HG02571 (cell line): Measurements from ENCODE around the gene ADH1C.
"Not testable (repeated sequence)": the region's sequence is repeated elsewhere in the genome, so short reads cannot be mapped to it uniquely, and the experiment has no call there.

ENCODE experiments used
- ATAC-seq: cut with Tn5 transposase; IDR thresholded peaks from one replicate; pipeline ENCODE4 v1.9.1; 2021; ENCODE audit warnings: mild to moderate bottlenecking, moderate library complexity; ENCODE audit not compliant: unreplicated experiment

ADH1C gene

DNA sequence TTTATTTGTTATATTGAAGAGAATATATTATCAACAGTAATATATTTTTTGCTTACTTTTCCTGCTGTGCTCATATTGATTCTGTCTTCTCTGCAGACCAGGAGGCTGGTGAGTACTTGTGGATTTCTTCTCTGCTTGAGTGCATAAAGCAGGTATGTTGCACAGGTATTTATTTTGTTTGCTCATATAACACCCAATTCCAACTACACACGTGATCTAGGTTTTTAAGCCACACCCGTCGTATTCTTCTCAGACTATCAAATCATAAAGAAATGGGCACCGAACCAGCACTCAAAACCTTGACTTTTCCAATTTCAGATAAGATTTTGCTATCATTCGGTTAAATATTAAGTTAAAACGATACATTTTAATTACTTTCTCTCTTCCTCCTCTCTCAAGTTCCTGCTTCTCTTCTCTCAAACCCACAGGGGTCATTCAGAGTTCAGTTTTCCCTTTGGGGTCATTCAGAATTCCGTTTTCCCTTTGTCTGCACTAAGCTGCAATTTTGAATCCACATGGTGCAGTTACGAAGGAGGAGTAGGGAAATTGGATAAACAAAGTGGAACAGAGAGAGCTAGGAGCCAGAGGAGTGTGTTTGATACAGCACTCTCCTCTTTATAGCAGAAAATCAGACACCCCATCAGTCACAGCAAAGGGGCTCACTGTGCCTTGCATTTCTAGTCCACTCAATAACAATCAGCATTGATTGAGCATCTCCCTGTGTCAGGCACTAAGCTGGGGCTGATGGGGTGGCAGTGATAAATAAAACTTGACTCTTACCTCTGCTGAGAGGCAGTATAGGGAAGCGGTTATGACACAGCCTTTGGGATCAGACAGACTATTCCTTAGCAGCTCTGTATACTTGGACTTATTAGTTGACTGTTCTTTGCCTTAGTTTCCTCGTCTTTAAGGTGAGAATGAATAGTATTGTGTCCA, at the start of gene ADH1C:
ADH1C (minus strand) TSS at position 145 of the 936 bp plus-strand sequence; CDS start at position 74, 71 bp downstream.
- ATAC-seq = no peak

DNA sequence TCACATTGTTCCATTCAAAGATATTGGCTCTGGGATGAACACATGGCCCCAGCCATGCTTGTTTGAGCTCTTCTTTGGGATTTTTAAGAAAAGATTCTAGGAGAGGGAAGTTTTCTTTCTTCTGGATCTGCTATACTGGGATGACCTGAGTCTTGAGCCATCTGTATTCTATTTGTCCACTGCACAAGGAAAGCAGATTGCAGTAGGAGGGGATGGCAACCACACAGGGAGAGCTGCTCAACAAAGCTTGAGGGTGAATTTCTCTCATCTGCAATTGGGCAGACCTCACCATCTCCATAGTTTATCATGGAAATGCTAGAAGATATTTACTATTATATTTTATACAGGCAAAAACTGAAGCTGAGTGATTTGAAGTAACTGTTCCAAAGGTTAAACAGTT, 48.3 kb upstream of the ADH1C start:
- no peak for ATAC-seq

DNA sequence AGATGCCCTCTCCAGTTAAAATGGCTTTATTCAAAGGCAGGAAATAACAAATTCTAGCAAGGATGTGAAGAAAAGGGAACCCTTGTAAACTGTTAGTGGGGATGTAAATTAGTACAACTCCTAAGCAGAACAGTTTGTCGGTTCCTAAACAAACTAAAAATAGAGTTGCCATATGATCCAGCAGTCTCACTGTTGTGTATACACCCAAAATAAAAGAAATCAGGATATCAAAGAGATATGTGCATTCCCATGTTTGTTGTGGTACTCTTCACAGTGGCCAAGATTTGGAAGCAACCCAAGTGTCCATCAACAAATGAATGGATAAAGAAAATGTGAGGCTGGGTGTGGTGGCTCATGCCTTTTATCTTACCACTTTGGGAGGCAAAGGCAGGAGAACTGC, 46.5 kb upstream of the ADH1C start:
- no peak for ATAC-seq

DNA sequence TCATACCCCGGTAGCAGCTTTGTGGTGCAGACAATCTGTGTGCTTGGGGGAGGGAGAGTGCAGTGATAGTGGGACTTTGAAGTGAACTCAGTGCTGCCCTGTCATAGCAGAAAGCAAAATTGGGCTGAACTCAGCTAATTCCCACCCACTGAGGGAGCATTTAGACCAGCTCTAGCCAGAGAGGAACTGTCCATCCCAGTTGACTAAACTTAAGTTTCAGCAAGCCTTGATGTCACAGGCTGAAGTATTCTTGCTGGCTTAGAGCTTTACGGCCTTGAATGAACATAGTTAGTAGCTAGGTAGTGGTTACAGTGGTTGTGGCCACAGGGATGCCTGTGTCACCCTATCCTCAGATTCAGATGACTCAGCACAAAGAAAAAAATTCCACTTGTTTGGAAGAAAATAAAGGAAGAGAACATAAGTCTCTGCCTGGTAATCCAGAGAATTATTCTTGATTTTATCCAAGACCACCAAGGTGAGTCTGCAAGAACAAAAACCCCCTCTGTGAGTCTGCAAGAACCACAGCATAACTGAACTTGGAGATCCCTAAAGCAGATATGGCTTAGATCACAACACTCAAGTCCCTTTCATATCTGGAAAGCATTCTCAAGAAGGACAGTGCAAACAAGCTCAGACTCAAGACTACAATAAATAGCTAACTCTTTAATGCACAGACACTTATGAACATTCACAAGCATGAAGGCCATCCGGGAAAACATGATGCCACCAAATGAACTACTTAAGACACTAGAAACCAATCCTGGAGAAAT, 43.2 kb upstream of the ADH1C start:
- no peak for ATAC-seq

DNA sequence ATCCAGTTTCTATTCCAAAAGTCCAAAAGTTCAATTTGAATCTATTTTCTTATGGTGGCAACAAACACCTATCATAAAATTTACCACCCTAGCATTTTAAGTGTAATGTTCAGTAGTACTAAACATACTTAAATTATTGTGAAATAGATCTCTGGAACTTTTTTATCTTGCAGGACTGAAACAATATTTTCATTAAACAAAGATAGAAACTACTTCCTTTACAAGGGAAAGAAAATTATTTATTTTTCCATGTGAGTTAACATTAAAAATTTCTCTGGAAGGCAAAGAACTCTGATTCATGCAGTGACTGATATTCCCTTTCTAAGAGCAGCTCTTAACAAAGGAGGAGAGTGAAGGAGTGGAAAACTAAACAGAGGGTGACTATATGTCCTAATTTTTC, 42.4 kb upstream of the ADH1C start:
- no peak for ATAC-seq

DNA sequence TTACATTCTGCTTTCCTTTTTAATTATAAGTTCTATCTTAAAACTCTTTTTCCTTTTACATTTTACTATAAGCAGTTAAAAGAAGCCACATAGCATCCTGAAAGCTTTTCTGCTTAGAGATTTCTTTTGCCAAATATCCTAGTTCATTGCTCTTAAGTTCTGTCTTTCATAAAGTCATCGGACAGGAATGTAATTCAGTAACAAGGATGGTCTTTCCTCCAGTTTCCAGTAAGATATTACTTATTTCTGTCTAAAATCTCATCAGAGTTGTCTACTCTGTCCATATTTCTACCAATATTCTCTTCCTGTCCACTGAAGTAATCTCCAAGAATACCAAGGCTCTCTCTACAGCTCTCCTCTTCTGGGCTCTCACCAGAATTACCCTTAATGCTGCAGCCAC, 37.5 kb upstream of the ADH1C start:
- no peak for ATAC-seq

DNA sequence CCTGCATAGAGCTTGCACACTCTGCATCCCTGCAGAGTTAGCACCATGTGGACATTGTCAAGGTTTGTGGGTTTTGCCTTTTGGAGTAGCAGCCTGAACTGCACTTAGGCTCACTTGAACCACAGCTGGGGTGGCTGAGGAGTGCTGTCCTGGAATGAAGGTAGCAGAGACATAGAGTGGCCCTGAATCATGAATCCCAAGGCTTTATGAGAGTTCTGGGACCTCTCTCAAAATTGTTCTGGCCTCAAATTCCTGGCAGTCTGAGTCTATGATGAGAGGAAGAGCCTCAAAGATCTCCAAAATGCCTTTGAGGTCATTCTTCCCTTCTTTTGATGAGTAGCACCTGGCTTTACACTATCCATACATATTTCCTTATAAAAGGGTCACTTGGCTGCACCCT, 37.1 kb upstream of the ADH1C start:
- no peak for ATAC-seq

DNA sequence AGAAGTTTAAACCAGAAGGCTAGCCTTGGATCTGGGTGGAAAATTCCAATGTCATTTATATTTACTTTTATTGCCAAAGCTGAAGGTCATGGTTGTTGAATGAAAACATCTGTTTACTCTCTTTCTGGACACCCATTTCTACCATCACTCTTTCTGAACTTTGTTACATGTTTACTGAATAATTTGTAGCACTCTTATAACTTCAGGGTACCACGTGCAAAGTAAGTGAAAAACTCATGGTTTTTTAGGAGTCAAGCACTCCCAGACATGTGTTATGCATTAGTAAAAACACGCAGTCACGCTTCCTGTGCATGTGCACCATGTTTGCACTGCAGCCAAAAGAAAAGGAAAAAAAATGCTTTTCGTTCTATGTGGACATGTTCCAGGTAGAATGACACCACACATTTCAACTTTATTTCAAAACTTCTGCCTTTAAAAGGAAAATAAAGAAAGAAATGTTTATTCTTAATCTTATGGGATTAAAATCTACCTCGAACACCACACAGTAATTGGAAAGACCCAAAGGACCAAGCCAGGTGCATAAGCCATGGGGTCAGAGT, 31.4 kb upstream of the ADH1C start:
- no peak for ATAC-seq

DNA sequence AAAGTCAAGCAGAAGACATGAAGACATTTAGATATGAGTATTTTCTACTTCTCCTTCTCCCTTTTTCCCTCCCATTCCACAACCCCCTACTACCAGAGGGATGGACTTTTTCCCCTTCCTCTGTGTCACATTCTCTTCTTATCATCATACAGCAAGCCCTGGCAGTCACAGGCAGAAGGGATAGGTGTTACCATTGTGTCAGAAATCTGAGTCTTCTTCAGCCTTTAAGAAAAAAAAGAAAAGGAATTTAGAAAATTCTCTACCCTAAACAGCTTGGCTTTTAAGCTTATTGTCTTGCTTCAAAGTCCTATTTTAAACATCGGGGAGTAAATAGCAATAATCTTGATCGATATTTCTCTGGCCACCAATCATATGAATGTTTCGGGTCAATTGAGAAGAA, 30.9 kb upstream of the ADH1C start:
- no peak for ATAC-seq

DNA sequence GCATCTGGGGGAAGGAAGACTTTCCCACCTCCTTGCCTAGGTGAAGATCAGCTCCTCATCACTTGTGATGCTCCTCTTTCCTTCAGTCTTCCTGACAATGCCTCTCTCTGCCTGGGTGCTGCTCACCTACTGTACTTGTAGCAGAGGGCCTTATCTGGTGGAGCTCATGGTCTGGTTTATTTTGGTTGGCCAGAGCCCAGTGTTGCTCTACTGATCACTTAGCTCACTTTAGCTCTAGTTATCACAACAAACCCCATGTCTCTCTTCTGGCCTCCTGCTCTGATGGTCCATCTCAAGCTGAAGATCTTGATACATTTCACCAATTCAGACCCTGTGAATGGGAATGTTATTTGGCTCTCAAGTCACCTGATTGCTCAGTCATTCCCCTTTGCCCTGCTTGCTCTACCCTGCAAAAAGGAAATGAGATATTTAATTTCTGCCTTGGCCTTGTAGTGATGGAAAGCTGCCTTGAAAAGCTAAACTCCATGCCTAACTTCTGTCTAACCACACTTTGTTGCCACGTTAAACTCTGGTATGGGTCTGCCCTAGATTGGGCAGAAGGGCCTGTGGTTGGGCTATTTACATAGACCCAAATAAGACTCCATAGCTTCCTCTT, 30.3 kb upstream of the ADH1C start:
- ATAC-seq = no peak

DNA sequence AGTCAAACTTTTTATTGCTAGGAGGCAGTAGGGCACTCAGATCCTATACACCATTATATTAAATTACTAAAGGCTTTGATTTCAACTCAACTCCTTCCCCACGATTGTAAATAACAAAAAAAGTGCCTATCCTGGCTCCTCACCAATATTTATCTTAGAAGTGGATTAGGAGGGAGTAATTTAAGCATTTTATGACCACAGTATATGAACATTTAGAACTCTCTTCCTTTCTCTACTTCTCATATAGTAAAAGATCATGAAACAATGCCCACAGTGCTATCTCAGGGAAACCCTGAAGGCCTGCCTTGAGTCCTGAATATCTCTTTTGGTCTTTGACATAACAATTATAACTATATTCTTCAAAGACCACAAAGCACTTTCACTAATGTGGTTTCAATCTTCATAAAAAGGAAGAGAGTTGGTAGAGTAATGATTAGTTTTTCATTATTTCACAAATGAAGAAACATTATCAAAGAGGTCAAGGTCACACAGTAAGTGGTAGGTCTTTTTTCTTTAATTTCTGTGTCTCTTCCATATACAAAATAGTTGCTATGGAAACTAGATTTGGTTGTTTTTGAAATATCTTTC, 29.1 kb upstream of the ADH1C start:
- ATAC-seq = no peak

DNA sequence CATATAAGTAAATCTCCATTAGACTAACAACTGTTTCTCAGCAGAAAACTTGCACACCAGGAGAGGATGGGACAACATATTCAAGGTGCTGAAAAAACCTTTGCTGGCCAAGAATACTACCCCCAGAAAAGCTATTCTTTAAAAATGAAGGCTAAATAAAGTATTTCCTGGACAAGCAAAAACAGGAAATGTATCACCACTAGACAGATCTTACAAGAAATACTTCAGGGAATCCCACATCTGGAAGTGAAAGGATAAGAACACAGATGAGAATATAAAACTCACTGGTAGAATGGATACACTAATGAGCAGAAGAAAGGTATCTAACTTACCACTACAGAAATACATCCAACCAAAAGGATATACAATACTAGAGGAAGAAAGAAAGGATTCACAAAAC, 27.0 kb upstream of the ADH1C start:
- ATAC-seq = no peak

DNA sequence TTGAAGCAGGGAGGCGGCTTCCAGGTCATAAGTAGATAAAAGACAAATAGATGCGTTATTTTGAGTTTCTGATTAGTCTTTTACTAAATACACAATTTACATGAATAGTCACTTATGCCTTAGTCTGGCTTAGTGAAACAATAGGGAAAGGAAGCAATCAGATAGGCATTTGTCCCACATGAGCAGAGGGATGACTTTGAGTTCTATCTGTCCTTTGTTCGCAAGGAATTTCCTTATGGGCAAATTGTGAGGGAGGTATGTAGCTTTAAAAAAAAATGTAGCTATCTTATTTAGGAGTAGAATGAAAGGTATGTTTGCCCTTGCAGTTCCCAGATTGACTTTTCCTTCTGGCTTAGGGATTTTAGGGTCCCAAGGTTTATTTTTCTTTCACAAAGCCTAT, 26.3 kb upstream of the ADH1C start:
- no peak for ATAC-seq

DNA sequence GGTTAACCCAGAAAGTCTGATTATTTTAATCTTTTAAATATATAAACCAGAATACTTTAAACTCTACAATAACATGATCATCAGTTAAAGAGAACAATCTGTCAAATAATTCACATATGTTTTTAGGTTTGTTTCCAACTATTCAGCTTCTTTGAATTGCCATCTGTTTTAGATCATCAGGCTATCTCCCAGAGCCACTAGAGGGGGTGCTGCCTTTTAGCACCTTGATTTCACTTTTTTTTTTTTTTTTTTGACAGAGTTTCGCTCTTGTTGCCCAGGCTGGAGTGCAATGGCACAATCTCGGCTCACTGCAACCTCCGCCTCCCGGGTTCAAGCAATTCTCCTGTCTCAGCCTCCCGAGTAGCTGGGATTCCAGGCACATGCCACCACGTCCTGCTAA, 24.8 kb upstream of the ADH1C start:
- ATAC-seq = not testable (repeated sequence)

DNA sequence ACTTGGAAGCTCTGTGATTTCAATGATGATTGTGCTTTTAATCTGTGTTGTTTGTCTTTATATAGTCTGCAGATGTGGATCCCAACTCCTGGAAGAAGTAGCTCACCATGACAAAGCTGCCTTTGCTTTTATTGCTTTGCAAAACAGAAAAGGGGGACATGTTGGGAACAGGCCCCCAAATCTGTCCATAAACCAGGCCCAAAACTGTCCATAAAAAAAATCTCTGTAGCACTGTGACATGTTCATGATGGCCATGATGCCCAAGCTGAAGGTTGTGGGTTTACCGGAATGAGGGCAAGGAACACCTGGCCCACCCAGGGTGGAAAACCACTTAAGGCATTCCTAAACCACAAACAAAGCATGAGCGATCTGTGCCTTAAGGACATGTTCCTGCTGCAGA, 19.9 kb upstream of the ADH1C start:
- ATAC-seq = not testable (repeated sequence)

DNA sequence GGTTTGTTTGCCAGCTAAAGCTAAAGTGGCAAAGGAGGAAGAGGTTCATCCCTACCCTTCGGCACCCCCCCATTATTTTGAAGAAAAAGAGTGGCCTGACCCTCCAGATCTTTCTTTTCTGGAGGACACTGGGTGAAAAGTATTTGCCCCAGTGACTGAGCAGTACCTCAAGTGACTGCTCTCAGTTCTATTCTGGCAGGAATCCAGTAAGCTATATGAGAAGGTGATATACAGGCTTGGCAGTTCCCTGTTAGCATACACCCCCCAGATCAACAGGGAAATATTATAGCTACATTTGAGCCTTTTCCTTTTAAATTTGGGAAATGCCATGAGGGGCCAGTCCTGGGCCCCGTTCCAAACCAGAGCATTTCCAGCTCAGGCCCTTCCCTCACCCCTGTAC, 15.3 kb upstream of the ADH1C start:
- not testable (repeated sequence) for ATAC-seq

DNA sequence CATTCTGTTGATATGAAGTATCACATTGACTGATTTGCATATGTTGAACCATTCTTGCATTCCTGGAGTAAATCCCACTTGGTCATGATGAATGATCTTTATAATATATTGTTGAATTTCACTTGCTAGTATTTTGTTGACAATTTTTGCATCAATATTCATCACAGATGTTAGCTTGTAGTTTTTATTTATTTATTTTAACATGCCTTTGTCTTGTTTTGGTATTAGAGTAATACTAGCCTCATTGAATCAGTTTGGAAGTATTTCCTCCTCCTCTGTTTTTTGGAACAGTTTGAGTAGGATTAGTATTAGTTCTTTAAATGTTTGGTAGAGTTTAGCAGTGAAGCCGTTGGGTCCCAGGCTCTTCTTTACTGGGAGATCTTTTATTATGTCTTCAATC, 13.9 kb upstream of the ADH1C start:
- ATAC-seq = no peak

DNA sequence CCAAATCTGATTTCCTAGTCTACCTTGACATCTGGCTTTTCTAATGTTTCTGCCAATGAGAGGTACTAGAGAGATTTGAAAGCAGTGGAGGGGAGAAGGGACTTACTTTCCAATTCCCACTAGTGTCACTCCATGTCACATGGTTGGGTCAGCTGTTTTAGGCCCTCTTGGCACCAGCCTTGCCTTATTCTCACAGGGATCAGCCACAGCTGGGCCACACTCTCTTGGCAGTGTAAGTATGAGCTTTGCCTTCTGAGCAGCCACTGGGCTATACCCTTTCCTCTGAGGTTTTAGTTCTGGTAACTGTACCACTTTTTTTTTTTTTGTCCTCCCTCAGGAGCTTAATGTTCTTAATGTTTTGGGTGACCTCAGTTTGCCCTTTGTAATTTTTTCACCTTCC, 10.2 kb upstream of the ADH1C start:
- ATAC-seq = no peak

DNA sequence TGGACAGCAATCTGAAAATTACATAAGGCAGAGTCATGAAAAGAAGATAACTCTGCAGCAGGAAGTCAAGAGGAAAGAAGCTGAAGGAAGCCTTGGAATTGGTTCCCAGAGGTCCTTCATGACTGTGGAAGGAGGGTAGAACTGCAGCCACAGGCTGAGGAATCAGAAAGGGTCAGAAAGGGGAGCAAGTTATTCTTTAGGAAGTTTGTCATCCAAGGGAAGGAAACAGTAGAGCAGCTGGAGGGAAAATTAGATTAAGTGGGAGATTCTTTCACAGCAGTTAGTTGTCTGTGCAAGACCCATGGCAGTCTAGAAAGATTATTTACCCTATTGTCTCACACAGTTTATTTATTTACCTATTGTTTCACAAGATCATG, 9.3 kb upstream of the ADH1C start:
- ATAC-seq = no peak

DNA sequence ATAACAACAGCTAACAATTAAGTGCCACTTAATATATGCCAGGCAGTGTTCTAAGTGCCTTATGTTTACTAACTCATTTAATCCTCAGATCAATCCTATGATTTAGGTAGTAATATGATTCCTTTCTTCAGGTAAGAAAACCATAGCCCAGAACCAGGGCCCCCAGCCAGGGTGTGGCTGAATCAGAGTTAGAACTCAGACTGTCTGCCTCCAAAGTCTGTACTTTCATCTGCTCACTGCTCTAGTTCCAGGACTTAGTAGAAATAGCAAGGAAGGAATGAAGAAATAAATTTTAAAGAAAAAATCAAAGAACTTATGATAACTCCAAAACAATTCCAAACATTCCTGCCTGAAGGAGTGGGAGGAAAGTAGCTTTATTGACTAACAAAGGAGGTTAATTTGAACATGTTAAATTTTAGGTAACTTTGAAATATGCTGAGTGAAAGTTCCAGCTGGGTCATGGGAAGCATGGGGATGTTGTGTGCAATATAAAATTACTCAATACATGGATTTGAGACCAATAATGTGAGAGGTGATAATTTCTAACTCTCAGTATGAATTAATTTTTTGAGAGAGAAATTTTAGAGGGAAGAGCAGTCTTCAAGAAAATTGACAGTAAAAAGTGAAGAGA, 8.8 kb upstream of the ADH1C start:
- no peak for ATAC-seq
